ENCODE measurements around the gene FREY1. TPM values are rescaled to one million over a fixed set of nuclear protein-coding genes. Genes with fewer than 3 reads are reported as not detected.

Gene FREY1
- total RNA-seq, 1 donor = 0.43 TPM

GRCh38 chr11:45858751-45859398 lies 48.2 kb downstream of the FREY1 start:
- DNase-seq (ENCODE audit: low read depth) = no peak
- no peak for TF ChIP-seq CTCF (IDR thresholded peaks at IDR 0.05; ENCODE audit: insufficient read depth, low read depth, low read length)
- no peak overlapping the region for H3K4me3 ChIP-seq (ENCODE audit: low read depth, low read length)

GRCh38 chr11:45857961-45858474 lies 49.1 kb downstream of the FREY1 start:
- no peak for TF ChIP-seq CTCF (IDR thresholded peaks at IDR 0.05; ENCODE audit: insufficient read depth, low read depth, low read length)
- DNase-seq (ENCODE audit: low read depth) = peak; percentile 74
- no peak overlapping the region for H3K4me3 ChIP-seq (ENCODE audit: low read depth, low read length)

Other genes starting within 250 kb of the FREY1 start
- gene CHST1, start 241.6 kb downstream of the FREY1 start, total RNA-seq = 0.43 and 0.97 TPM in 2 replicates
- gene SLC35C1, start 102.1 kb downstream of the FREY1 start, total RNA-seq = 14.2 and 14.5 TPM in 2 replicates
- gene CRY2, start 59.8 kb downstream of the FREY1 start, total RNA-seq = 14.5 and 14.7 TPM in 2 replicates
- 6.5 and 6.8 TPM in 2 replicates for gene MAPK8IP1, start 21.6 kb downstream of the FREY1 start, total RNA-seq
- 24.6 and 28.3 TPM in 2 replicates for gene PEX16, start 10.6 kb upstream of the FREY1 start, total RNA-seq
- gene LARGE2, start 15.4 kb upstream of the FREY1 start, total RNA-seq = not detected in 2 replicates
- 12.9 and 15.5 TPM in 2 replicates for gene PHF21A, start 214.2 kb upstream of the FREY1 start, total RNA-seq